HG02884 (cell line): Measurements from ENCODE around the gene MYH14.

Source experiments
- ATAC-seq: cut with Tn5 transposase; IDR thresholded peaks from one replicate; pipeline ENCODE4 v1.9.1; 2021; ENCODE audit warnings: mild to moderate bottlenecking, moderate library complexity; ENCODE audit not compliant: unreplicated experiment

Gene MYH14

GRCh38 chr19:50192463-50193211 is 10.8 kb upstream of the MYH14 start:
- no peak for ATAC-seq

GRCh38 chr19:50195224-50195623 is 8.2 kb upstream of the MYH14 start:
- ATAC-seq, result no peak

- ATAC-seq, result no peak
These were observed 7.0 kb upstream of the MYH14 start for GRCh38 chr19:50196322-50196932.

- no peak for ATAC-seq
These were observed 6.1 kb upstream of the MYH14 start for GRCh38 chr19:50197348-50197747.

GRCh38 chr19:50198431-50199258 is 4.8 kb upstream of the MYH14 start:
- no peak for ATAC-seq

- no peak for ATAC-seq
These were observed 4.2 kb upstream of the MYH14 start for GRCh38 chr19:50199259-50199555.

- no peak for ATAC-seq
These were observed 1.0 kb upstream of the MYH14 start for GRCh38 chr19:50202386-50202785.

- ATAC-seq, result no peak
These were observed 501 bp upstream of the MYH14 start for GRCh38 chr19:50202962-50203280.

GRCh38 chr19:50204081-50204428 is 633 bp downstream of the MYH14 start:
- no peak for ATAC-seq

GRCh38 chr19:50204811-50205675 is 1.6 kb downstream of the MYH14 start:
- no peak for ATAC-seq

GRCh38 chr19:50205681-50206138 is 2.3 kb downstream of the MYH14 start:
- ATAC-seq, result no peak

GRCh38 chr19:50206191-50206590 is 2.8 kb downstream of the MYH14 start:
- no peak for ATAC-seq

- no peak for ATAC-seq
These were observed 4.3 kb downstream of the MYH14 start for GRCh38 chr19:50207730-50208129.

- ATAC-seq, result no peak
These were observed 5.7 kb downstream of the MYH14 start for GRCh38 chr19:50209131-50209530.

GRCh38 chr19:50210425-50210824 is 7.0 kb downstream of the MYH14 start:
- ATAC-seq, result no peak

- no peak for ATAC-seq
These were observed 10.5 kb downstream of the MYH14 start for GRCh38 chr19:50213925-50214324.

- no peak for ATAC-seq
These were observed 11.5 kb downstream of the MYH14 start for GRCh38 chr19:50214699-50215543.

GRCh38 chr19:50215820-50216219 is 12.4 kb downstream of the MYH14 start:
- ATAC-seq, result no peak

GRCh38 chr19:50221087-50221486 is 17.7 kb downstream of the MYH14 start:
- no peak for ATAC-seq

GRCh38 chr19:50222691-50223438 is 19.4 kb downstream of the MYH14 start:
- ATAC-seq, result no peak
